Activated CD8-positive, alpha-beta T cell treated with anti-CD3 and anti-CD28 coated beads for 36 hours (primary cell): Measurements from ENCODE around the gene GTPBP10. TPM values are rescaled to one million over a fixed set of nuclear protein-coding genes. Genes with fewer than 3 reads are reported as not detected.
"Not testable (repeated sequence)": the region's sequence is repeated elsewhere in the genome, so short reads cannot be mapped to it uniquely, and the experiment has no call there.

Experiments used
- ATAC-seq: fragments of 200-7000 bp; cut with Tn5 transposase; one replicate; pipeline ENCODE4 v1.10.0; 2021; ENCODE audit warnings: mild to moderate bottlenecking, moderate library complexity
- CTCF ChIA-PET: fragments of 350-600 bp; sonication (Branson Sonifier 250); formaldehyde crosslinking; loops from one replicate; lab custom pipeline; 2021; ENCODE audit warnings: antibody characterized with exemption; lab: Charles Lee
- POLR2A ChIA-PET: fragments of 350-600 bp; sonication (Branson Sonifier 250); formaldehyde crosslinking; loops from one replicate; lab custom pipeline; 2021; ENCODE audit warnings: antibody characterized with exemption; lab: Charles Lee
- DNase-seq: peaks from one replicate; pipeline ENCODE4 v3.0.0-alpha.2; 2020
- H3K27ac Mint-ChIP-seq: one replicate; pipeline ENCODE4 v1.8.0; 2021; ENCODE audit warnings: mild to moderate bottlenecking, mixed read lengths
- H3K27me3 Mint-ChIP-seq: one replicate; pipeline ENCODE4 v1.8.0; 2021; ENCODE audit warnings: mixed read lengths
- H3K36me3 Mint-ChIP-seq: one replicate; pipeline ENCODE4 v1.8.0; 2021; ENCODE audit warnings: low read depth, mixed read lengths
- H3K4me1 Mint-ChIP-seq: one replicate; pipeline ENCODE4 v1.8.0; 2021; ENCODE audit warnings: low read depth, mixed read lengths
- H3K4me3 Mint-ChIP-seq: one replicate; pipeline ENCODE4 v1.8.0; 2021; ENCODE audit warnings: mild to moderate bottlenecking, moderate library complexity, mixed read lengths
- H3K9me3 Mint-ChIP-seq: one replicate; pipeline ENCODE4 v1.8.0; 2021; ENCODE audit warnings: mixed read lengths
- intact Hi-C: fragments of 100-400 bp; cut with micrococcal nuclease; formaldehyde crosslinking; loops from one replicate; pipeline ENCODE4 v1.10.0; 2022
- total RNA-seq, 2 experiments: library from RNA; stranded (reverse); gene quantifications; one replicate each; pipeline ENCODE4 v1.2.3, GENCODE V29; 2021
- TF ChIP-seq, protein P1 (sequence below): fragments of 200-600 bp; IDR thresholded peaks from one replicate; pipeline ENCODE4 v1.8.0; 2022; ENCODE audit warnings: antibody characterized with exemption, mild to moderate bottlenecking

Gene GTPBP10
- total RNA-seq, 2 experiments from 2014 or later = 47.9 to 48.1 TPM

DNA sequence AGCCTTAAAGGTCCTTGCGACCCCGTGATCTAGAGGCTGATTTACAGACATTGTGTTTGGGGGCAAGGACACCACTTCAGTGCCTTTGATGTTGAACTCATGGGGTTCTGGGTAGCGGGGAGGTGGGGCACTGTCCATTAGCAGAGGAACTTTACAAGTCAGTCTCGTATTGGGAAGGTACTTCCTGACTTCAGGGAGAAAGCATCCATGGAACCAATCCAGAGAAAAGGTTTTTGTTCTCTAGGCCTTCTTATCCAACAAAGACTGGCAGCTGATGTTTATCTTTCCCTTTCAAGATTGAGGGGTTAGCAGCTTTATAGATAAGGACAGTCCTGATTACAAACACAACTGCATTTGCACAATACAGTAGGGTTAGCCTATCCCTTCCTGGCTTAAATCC lies 2.8 kb downstream of the GTPBP10 start:
- no peaks in the 10 kb centered on the region for H3K27me3 Mint-ChIP-seq
- ATAC-seq = no peak
- H3K27ac Mint-ChIP-seq = no peak overlapping the region
- H3K9me3 Mint-ChIP-seq = peaks cover 2% of the 10 kb centered on the region
- no peak overlapping the region for H3K4me3 Mint-ChIP-seq
- DNase-seq = no peak
- ChIA-PET CTCF (interaction anchor here (1.0 kb wide), 1 partner anchor 10 kb away, joined by 3 read pairs; no protein-coding TSS in a partner anchor), POLR2A (no interaction called here)
- H3K36me3 Mint-ChIP-seq = peaks cover 54% of the 10 kb centered on the region
- peaks cover 47% of the 10 kb centered on the region for H3K4me1 Mint-ChIP-seq
- TF ChIP-seq, protein P1, sequence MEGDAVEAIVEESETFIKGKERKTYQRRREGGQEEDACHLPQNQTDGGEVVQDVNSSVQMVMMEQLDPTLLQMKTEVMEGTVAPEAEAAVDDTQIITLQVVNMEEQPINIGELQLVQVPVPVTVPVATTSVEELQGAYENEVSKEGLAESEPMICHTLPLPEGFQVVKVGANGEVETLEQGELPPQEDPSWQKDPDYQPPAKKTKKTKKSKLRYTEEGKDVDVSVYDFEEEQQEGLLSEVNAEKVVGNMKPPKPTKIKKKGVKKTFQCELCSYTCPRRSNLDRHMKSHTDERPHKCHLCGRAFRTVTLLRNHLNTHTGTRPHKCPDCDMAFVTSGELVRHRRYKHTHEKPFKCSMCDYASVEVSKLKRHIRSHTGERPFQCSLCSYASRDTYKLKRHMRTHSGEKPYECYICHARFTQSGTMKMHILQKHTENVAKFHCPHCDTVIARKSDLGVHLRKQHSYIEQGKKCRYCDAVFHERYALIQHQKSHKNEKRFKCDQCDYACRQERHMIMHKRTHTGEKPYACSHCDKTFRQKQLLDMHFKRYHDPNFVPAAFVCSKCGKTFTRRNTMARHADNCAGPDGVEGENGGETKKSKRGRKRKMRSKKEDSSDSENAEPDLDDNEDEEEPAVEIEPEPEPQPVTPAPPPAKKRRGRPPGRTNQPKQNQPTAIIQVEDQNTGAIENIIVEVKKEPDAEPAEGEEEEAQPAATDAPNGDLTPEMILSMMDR = no peak
- intact Hi-C loops = loop anchor here (5.0 kb wide), 1 partner anchor 53 kb away; the partner anchor contains the start of gene CLDN12

DNA sequence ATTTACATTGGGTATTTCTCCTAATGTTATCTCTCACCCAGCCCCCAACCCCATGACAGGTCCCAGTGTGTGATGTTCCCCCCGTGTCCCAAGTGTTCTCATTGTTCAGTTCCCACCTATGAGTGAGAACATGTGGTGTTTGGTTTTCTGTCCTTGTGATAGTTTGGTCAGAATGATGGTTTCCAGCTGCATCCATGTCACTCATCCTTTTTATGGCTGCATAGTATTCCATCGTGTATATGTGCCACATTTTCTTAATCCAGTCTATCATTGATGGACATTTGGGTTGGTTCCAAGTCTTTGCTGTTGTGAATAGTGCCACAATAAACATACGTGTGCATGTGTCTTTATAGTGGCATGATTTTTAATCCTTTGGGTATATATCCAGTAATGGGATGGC lies 3.5 kb downstream of the GTPBP10 start:
- peaks cover 47% of the 10 kb centered on the region for H3K4me1 Mint-ChIP-seq
- POLR2A ChIA-PET, H3K4me3 Mint-ChIP-seq, H3K27me3 Mint-ChIP-seq, intact Hi-C loops, ATAC-seq, DNase-seq, H3K27ac Mint-ChIP-seq, CTCF ChIA-PET, H3K9me3 Mint-ChIP-seq: not testable (repeated sequence)
- H3K36me3 Mint-ChIP-seq = peaks cover 57% of the 10 kb centered on the region

DNA sequence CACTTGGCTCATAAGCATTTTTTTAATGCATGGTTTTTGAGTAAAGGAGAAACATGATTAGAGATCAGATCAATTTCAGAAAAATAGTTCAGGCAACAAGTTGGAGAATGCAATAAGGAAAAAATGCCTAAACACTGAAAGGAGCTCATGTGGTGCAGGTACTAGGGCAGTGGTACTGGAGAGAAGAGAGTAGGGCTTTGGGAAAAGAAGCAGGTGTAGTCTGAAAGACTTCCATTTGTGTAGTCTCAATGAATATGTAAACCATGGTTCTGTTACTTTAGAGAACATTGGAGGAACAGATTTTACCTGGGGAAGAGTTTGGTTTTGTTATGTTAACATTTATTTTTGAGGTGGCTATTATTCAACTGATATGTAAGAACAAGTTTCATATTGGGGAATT lies 5.5 kb downstream of the GTPBP10 start:
- ChIA-PET CTCF (no interaction called here), POLR2A (interaction anchor here (1.5 kb wide), 1 partner anchor 23 kb away, joined by 3 read pairs; no protein-coding TSS in a partner anchor)
- TF ChIP-seq, protein P1 = no peak
- Mint-ChIP-seq H3K27me3 (no peaks in the 10 kb centered on the region), H3K4me1 (peaks cover 46% of the 10 kb centered on the region), H3K4me3 (no peak overlapping the region), H3K9me3 (peaks cover 9% of the 10 kb centered on the region), H3K27ac (no peak overlapping the region), H3K36me3 (peaks cover 73% of the 10 kb centered on the region)
- ATAC-seq (no peak), DNase-seq (no peak)
- intact Hi-C loops = no loop called here

DNA sequence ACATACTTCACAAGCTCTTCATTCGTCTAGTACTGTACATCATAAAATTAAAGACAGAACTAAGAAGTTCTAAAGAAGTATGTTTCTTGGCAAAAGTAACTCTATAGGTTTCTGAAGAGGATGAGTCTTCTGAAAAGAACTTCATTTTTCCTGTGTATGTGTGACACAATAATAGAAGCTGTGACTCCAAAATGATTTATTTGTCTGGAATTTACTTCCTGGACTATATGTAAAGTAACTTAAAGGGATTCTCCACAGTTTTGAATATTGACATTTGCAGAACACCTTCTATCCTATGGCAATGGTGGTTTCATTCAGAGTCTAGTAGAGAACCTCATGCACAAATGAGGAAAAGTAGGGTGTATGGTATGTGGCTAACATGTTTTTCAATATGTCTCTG lies 36.9 kb downstream of the GTPBP10 start:
- Mint-ChIP-seq H3K4me1 (no peaks in the 10 kb centered on the region), H3K9me3 (no peaks in the 10 kb centered on the region), H3K4me3 (no peak overlapping the region), H3K27me3 (no peaks in the 10 kb centered on the region), H3K27ac (no peak overlapping the region), H3K36me3 (peaks cover 56% of the 10 kb centered on the region)
- intact Hi-C loops = no loop called here
- TF ChIP-seq, protein P1 = no peak
- CTCF ChIA-PET = no interaction called here
- POLR2A ChIA-PET = no interaction called here
- ATAC-seq (no peak), DNase-seq (no peak)

DNA sequence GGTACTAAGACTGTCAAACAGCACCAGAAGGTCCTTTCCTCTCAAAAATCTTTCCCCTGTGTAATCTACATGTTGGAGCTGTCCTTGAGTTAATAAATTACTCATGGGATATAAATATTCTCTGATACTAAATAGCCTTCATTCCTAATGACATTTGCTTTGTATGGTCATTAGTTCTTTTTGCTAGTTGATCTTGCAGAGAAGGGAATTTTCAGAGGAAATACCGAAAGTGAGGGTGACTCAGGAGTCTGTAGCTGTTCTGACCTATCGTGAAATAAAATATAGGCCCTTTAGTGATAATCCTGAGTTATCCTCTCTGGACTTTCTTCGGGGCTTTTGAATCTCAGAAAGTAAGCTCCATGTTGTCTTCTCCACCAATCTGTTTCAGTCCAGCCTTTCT lies 37.3 kb downstream of the GTPBP10 start:
- Mint-ChIP-seq H3K9me3 (no peaks in the 10 kb centered on the region), H3K27ac (peak overlapping the region; percentile 34), H3K4me3 (no peak overlapping the region), H3K36me3 (peaks cover 55% of the 10 kb centered on the region), H3K27me3 (no peaks in the 10 kb centered on the region), H3K4me1 (no peaks in the 10 kb centered on the region)
- intact Hi-C loops = no loop called here
- ChIA-PET CTCF (no interaction called here), POLR2A (no interaction called here)
- TF ChIP-seq, protein P1 = no peak
- no peak for ATAC-seq
- DNase-seq = no peak
